ENCODE measurements around the gene CCNB3.

Gene CCNB3

GRCh38 chrX:50204364-50204899, at the start of gene CCNB3:
CCNB3 (plus strand) TSS chrX:50204765; CDS start chrX:50285164, 80,399 bp downstream.
- no peaks in the 10 kb centered on the region for H3K36me3 ChIP-seq (replicated peaks; ENCODE audit: insufficient read depth, low read length)
- TF ChIP-seq CTCF (IDR thresholded peaks at IDR 0.05; ENCODE audit: low read length) (peak; percentile 47), EZH2phosphoT487 (IDR thresholded peaks at IDR 0.05; ENCODE audit: low read length) (no peak), EZH2 (optimal IDR thresholded peaks at IDR 0.05; ENCODE audit: low read depth, low read length) (no peak)
- H3K27me3 ChIP-seq (replicated peaks; ENCODE audit: insufficient read depth, low read length) = no peaks in the 10 kb centered on the region
- no peaks in the 10 kb centered on the region for H3F3A ChIP-seq (ENCODE audit: insufficient read depth, low read length)
- peak within 1 kb of the TSS; percentile 71 for H3K4me2 ChIP-seq (ENCODE audit: low read depth, low read length)
- no peaks in the 10 kb centered on the region for H3K9me3 ChIP-seq (replicated peaks; ENCODE audit: insufficient read depth, low read length)
- H2AFZ ChIP-seq (ENCODE audit: low read length) = peak within 1 kb of the TSS; percentile 84
- peak within 1 kb of the TSS; percentile 67; the same call in 1 of the 2 replicates for H3K9ac ChIP-seq (ENCODE audit: low read length)
- no peaks in the 10 kb centered on the region for H3K9me2 ChIP-seq (replicated peaks; ENCODE audit: insufficient read depth, low read length)
- H3K79me2 ChIP-seq (ENCODE audit: low read length) = no peaks in the 10 kb centered on the region
- H3K27ac ChIP-seq (ENCODE audit: low read length) = peak within 1 kb of the TSS; percentile 68; the same call in 1 of the 2 replicates
- peak; percentile 77 for DNase-seq
- H3K4me1 ChIP-seq (ENCODE audit: low read length) = peaks cover 4% of the 10 kb centered on the region; the same call in 1 of the 2 replicates
- no peaks in the 10 kb centered on the region for H4K20me1 ChIP-seq (ENCODE audit: insufficient read depth, low read length)
- peak within 1 kb of the TSS; percentile 44; the same call in 1 of the 2 replicates for H3K4me3 ChIP-seq (ENCODE audit: low read length)

- Histone ChIP-seq H3K4me1 (ENCODE audit: low read length) (no peaks in the 10 kb centered on the region), H3F3A (ENCODE audit: insufficient read depth, low read length) (no peaks in the 10 kb centered on the region), H2AFZ (ENCODE audit: low read length) (no peak overlapping the region), H4K20me1 (ENCODE audit: insufficient read depth, low read length) (no peaks in the 10 kb centered on the region), H3K4me3 (ENCODE audit: low read length) (no peak overlapping the region), H3K9me3 (replicated peaks; ENCODE audit: insufficient read depth, low read length) (no peaks in the 10 kb centered on the region), H3K4me2 (ENCODE audit: low read depth, low read length) (no peak overlapping the region), H3K27me3 (replicated peaks; ENCODE audit: insufficient read depth, low read length) (no peaks in the 10 kb centered on the region), H3K27ac (ENCODE audit: low read length) (no peak overlapping the region), H3K79me2 (ENCODE audit: low read length) (no peaks in the 10 kb centered on the region), H3K36me3 (replicated peaks; ENCODE audit: insufficient read depth, low read length) (no peaks in the 10 kb centered on the region), H3K9ac (ENCODE audit: low read length) (no peak overlapping the region), H3K9me2 (replicated peaks; ENCODE audit: insufficient read depth, low read length) (no peaks in the 10 kb centered on the region)
- no peak for DNase-seq
- TF ChIP-seq CTCF (IDR thresholded peaks at IDR 0.05; ENCODE audit: low read length) (no peak), EZH2phosphoT487 (IDR thresholded peaks at IDR 0.05; ENCODE audit: low read length) (no peak), EZH2 (optimal IDR thresholded peaks at IDR 0.05; ENCODE audit: low read depth, low read length) (no peak)
Observed at GRCh38 chrX:50157545-50158135, 46.9 kb upstream of the CCNB3 start.

GRCh38 chrX:50158593-50158992, 46.0 kb upstream of the CCNB3 start:
- H3K27me3 ChIP-seq (replicated peaks; ENCODE audit: insufficient read depth, low read length) = no peaks in the 10 kb centered on the region
- no peaks in the 10 kb centered on the region for H3K79me2 ChIP-seq (ENCODE audit: low read length)
- no peak overlapping the region for H3K9ac ChIP-seq (ENCODE audit: low read length)
- no peak for DNase-seq
- no peaks in the 10 kb centered on the region for H3K9me2 ChIP-seq (replicated peaks; ENCODE audit: insufficient read depth, low read length)
- no peak overlapping the region for H3K4me3 ChIP-seq (ENCODE audit: low read length)
- H3F3A ChIP-seq (ENCODE audit: insufficient read depth, low read length) = no peaks in the 10 kb centered on the region
- H3K4me2 ChIP-seq (ENCODE audit: low read depth, low read length) = no peak overlapping the region
- no peak overlapping the region for H3K27ac ChIP-seq (ENCODE audit: low read length)
- no peaks in the 10 kb centered on the region for H3K4me1 ChIP-seq (ENCODE audit: low read length)
- H4K20me1 ChIP-seq (ENCODE audit: insufficient read depth, low read length) = no peaks in the 10 kb centered on the region
- H3K36me3 ChIP-seq (replicated peaks; ENCODE audit: insufficient read depth, low read length) = no peaks in the 10 kb centered on the region
- H2AFZ ChIP-seq (ENCODE audit: low read length) = no peak overlapping the region
- no peak for TF ChIP-seq EZH2 (optimal IDR thresholded peaks at IDR 0.05; ENCODE audit: low read depth, low read length)
- no peak for TF ChIP-seq CTCF (IDR thresholded peaks at IDR 0.05; ENCODE audit: low read length)
- TF ChIP-seq EZH2phosphoT487 (IDR thresholded peaks at IDR 0.05; ENCODE audit: low read length) = no peak
- no peaks in the 10 kb centered on the region for H3K9me3 ChIP-seq (replicated peaks; ENCODE audit: insufficient read depth, low read length)

Measured in MM.1S (cell line).